PFSK-1 (cell line): ENCODE measurements around the gene SUSD4.

Source experiments
- FOXP2 ChIP-seq: optimal IDR thresholded peaks from 2 replicates; pipeline ENCODE3; 2011; ENCODE audit warnings: borderline replicate concordance, control low read depth, inconsistent platforms; ENCODE audit not compliant: insufficient read depth; ENCODE audit errors: extremely low read length, extremely low read depth
- POLR2AphosphoS5 ChIP-seq: IDR thresholded peaks from 2 replicates; pipeline ENCODE4 v1.6.1; 2012; ENCODE audit warnings: low read depth, mild to moderate bottlenecking, control low read depth, low read length, moderate library complexity
- SIN3A ChIP-seq: IDR thresholded peaks from 2 replicates; pipeline ENCODE4 v1.6.1; 2012; ENCODE audit warnings: mild to moderate bottlenecking, low read length, moderate library complexity, borderline replicate concordance; ENCODE audit not compliant: insufficient read depth
- TAF1 ChIP-seq: IDR thresholded peaks from 2 replicates; pipeline ENCODE4 v1.6.1; 2012; ENCODE audit warnings: low read length, control low read depth, borderline replicate concordance; ENCODE audit not compliant: insufficient read depth
- TF ChIP-seq, protein P1 (sequence below), 2 experiments: IDR thresholded peaks; 2 replicates each; pipeline versions ENCODE4 v1.6.1 to v1.8.0; 2011 to 2012; ENCODE audit warnings: low read depth in 2 of 2, low read length in 2 of 2, control low read depth in 1 of 2, inconsistent platforms in 1 of 2, mild to moderate bottlenecking in 1 of 2, moderate library complexity in 1 of 2; ENCODE audit not compliant: insufficient read depth in 1 of 2

The SUSD4 gene

DNA sequence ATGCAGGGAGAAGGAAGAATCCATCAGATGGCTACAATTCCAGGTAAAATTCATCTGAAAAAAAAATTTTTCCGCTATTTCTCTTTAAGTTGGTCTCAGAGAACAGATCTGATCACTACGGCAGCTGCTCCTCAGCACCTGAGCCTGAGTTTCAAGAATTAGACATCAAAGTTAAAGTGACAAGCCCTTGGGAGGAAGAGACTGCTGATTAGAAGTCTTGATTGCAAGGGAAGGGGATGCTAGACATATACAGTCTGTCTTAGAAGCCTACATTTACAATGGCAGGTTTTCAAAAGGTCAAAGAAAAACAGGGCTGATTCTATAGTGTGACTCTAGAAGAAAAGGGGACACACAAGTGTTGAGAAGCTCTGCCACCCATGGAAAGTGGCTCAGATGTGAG, 48.3 kb downstream of the SUSD4 start:
- no peak for TF ChIP-seq SIN3A
- TF ChIP-seq FOXP2, result no peak
- no peak for TF ChIP-seq POLR2AphosphoS5
- no peak for TF ChIP-seq TAF1
- TF ChIP-seq, protein P1, sequence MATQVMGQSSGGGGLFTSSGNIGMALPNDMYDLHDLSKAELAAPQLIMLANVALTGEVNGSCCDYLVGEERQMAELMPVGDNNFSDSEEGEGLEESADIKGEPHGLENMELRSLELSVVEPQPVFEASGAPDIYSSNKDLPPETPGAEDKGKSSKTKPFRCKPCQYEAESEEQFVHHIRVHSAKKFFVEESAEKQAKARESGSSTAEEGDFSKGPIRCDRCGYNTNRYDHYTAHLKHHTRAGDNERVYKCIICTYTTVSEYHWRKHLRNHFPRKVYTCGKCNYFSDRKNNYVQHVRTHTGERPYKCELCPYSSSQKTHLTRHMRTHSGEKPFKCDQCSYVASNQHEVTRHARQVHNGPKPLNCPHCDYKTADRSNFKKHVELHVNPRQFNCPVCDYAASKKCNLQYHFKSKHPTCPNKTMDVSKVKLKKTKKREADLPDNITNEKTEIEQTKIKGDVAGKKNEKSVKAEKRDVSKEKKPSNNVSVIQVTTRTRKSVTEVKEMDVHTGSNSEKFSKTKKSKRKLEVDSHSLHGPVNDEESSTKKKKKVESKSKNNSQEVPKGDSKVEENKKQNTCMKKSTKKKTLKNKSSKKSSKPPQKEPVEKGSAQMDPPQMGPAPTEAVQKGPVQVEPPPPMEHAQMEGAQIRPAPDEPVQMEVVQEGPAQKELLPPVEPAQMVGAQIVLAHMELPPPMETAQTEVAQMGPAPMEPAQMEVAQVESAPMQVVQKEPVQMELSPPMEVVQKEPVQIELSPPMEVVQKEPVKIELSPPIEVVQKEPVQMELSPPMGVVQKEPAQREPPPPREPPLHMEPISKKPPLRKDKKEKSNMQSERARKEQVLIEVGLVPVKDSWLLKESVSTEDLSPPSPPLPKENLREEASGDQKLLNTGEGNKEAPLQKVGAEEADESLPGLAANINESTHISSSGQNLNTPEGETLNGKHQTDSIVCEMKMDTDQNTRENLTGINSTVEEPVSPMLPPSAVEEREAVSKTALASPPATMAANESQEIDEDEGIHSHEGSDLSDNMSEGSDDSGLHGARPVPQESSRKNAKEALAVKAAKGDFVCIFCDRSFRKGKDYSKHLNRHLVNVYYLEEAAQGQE (IDR thresholded peaks at IDR 0.05; ENCODE audit: insufficient read depth in 1 of 2, low read depth in 2 of 2, low read length in 2 of 2), result no peak

DNA sequence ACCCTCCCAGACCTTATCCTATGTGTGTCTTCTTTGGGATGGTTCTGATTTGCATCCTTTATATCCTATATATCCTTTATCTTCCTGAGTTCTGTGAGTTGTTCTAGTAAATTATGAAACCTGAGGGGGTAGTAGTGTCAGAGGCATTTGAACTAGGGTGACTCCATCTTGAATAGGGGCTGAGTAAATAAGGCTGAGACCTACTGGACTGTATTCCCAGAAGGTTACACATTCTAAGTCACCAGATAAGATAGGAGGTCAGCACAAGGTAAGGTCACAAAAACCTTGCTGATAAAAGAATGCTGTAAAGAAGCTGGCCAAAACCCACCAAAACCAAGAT, 50.6 kb downstream of the SUSD4 start:
- TF ChIP-seq TAF1 (no peak), FOXP2 (no peak), POLR2AphosphoS5 (no peak), SIN3A (no peak)
- TF ChIP-seq, protein P1 (IDR thresholded peaks at IDR 0.05; ENCODE audit: insufficient read depth in 1 of 2, low read depth in 2 of 2, low read length in 2 of 2), result no peak

DNA sequence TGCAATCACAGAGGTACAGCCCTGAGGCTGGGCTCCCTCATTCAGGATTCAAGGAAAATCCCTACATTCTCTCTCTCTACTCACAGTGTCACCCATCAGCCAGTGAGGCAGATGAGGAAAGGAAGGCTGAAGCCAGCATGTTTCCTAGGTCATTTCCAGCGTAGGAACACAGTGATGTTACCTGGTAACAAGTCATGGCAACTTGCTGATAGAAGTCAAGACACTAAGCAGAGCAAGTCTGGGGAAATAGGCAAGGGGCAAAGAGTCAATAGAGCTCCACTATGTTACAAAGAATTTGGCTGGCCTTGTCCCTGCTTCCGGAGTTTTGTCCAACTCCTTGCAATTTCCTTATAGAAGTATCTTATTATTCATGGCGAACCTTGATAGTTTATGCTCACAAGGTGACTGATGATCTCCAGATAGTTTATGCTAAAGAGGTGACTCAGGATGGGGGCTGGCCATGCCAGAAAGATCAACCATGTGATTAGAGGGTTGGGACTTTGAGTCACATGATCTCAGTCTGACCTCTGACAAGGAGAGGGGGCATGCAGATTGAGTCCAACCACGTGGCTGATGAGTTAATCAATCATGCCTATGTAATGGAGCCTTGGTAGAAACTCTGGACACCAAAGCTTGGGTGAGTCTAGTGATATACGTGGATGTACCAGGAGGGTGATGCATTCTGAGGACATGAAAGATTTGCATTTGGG, 51.1 kb downstream of the SUSD4 start:
- TF ChIP-seq POLR2AphosphoS5, result no peak
- TF ChIP-seq TAF1, result no peak
- TF ChIP-seq SIN3A, result no peak
- no peak for TF ChIP-seq FOXP2
- TF ChIP-seq, protein P1 (IDR thresholded peaks at IDR 0.05; ENCODE audit: insufficient read depth in 1 of 2, low read depth in 2 of 2, low read length in 2 of 2), result no peak

DNA sequence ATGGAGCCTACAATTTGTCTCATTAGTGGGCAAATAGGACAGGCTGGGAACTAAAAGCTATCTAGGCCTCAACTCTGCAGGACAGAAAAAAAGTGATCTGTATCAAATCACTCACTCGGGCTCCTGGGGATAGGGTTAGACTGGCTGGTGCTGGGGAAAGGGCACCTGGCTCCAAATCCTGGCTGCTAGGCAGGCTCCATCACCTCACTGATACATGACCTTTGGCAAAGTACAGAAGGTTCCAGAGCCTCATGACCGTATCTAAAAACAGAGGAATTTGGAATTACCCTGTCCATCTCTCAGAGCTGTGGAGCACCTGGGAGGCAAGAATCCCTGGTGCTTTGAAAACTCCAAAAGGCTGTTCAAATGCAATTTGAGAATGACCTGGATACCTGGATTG, 51.7 kb downstream of the SUSD4 start:
- TF ChIP-seq, protein P1 (IDR thresholded peaks at IDR 0.05; ENCODE audit: insufficient read depth in 1 of 2, low read depth in 2 of 2, low read length in 2 of 2), result no peak
- TF ChIP-seq POLR2AphosphoS5, result no peak
- TF ChIP-seq TAF1, result no peak
- no peak for TF ChIP-seq SIN3A
- no peak for TF ChIP-seq FOXP2
